AG04450 (cell line): ENCODE data around the gene INTS4. TPM values are rescaled to one million over a fixed set of nuclear protein-coding genes. Genes with fewer than 3 reads are reported as not detected.

ENCODE experiments used
- CTCF ChIA-PET: fragments of 300-600, 350-600 bp; formaldehyde crosslinking; extraction: SDS; loops from one replicate; lab custom pipeline; 2022; ENCODE audit warnings: antibody characterized with exemption, inconsistent platforms; lab: Charles Lee
- POLR2A ChIA-PET: fragments of 350-600 bp; formaldehyde crosslinking; extraction: SDS; loops from one replicate; lab custom pipeline; 2021; ENCODE audit warnings: antibody characterized with exemption, inconsistent platforms; lab: Yijun Ruan, JAX
- DNase-seq: peaks from one replicate; pipeline ENCODE4 v3.0.0-alpha.2; 2011; ENCODE audit warnings: low read depth, low spot score
- H3K27ac ChIP-seq: one replicate; pipeline ENCODE4 v1.5.1; 2012; ENCODE audit warnings: low read depth, low read length, control low read depth
- H3K27me3 ChIP-seq: one replicate; pipeline ENCODE4 v1.6.0; 2012; ENCODE audit warnings: low read length; ENCODE audit not compliant: control insufficient read depth, insufficient read depth
- H3K4me3 ChIP-seq: 2 replicates; pipeline ENCODE4 v1.5.1; 2011; ENCODE audit warnings: mild to moderate bottlenecking, low read depth, low read length, control low read depth
- H3K9me3 ChIP-seq: 2 replicates; pipeline ENCODE4 v1.5.1; 2012; ENCODE audit warnings: low read length; ENCODE audit not compliant: control insufficient read depth, insufficient read depth
- CTCF ChIP-seq: IDR thresholded peaks from 2 replicates; pipeline ENCODE4 v1.5.1; 2011; ENCODE audit warnings: low read depth, low read length, control low read depth, inconsistent platforms
- polyA plus RNA-seq: library from polyadenylated mRNA; depleted of rRNA; stranded (reverse); fragments of >200 nt; gene quantifications from 2 replicates; pipeline ENCODE4 v1.2.3, GENCODE V29; 2011

Gene INTS4
- polyA plus RNA-seq, 1 experiment: 28.4 TPM

DNA sequence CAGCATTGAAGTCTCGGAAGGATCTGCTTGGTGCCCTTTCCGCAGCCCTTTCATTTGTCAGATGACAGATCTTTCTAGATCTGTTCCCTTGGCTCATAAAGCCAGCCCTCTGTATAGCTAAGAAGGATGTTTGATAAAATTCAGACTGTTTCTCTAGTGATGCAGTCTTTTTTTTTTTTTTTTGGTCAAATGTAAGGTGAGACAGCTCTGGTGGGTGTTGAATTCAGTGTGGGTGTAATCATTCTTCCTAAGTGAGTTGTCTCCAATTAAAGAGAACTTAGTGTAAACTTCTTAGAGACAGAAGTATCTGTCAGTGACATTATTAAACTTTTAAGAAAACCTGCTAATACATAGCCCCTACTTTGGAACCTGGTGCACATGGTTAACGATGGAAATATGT lies 120.3 kb downstream of the INTS4 start:
- Histone ChIP-seq H3K4me3 (no peak overlapping the region), H3K27ac (no peak overlapping the region), H3K9me3 (no peaks in the 10 kb centered on the region), H3K27me3 (no peaks in the 10 kb centered on the region)
- ChIA-PET POLR2A (interaction anchor here (0.6 kb wide), 1 partner anchor 210 kb away, joined by 4 read pairs; no protein-coding TSS in a partner anchor), CTCF (no interaction called here)
- no peak for TF ChIP-seq CTCF
- DNase-seq: no peak

DNA sequence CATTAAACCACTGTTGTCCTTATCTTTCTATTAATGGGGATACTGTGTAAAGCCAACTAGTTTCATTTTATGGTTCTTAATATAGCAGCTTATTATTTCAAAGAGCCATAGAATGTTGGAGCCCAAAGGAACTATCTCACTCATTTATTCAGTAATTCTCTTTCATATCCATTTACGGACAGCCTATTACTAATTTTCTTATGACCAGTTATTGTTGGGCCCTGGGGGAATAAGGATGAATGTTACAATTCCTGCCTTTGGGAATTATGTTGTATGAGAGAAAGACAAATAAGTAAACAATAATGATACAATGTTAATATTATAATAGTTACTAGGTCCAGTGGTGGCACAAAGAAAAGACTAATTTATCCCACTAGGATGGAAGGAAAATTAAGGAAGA lies 121.1 kb downstream of the INTS4 start:
- H3K27me3 ChIP-seq: no peaks in the 10 kb centered on the region
- POLR2A ChIA-PET: no interaction called here
- CTCF ChIA-PET: no interaction called here
- no peak for TF ChIP-seq CTCF
- H3K9me3 ChIP-seq: no peaks in the 10 kb centered on the region
- no peak overlapping the region for H3K27ac ChIP-seq
- no peak overlapping the region for H3K4me3 ChIP-seq
- DNase-seq: no peak

DNA sequence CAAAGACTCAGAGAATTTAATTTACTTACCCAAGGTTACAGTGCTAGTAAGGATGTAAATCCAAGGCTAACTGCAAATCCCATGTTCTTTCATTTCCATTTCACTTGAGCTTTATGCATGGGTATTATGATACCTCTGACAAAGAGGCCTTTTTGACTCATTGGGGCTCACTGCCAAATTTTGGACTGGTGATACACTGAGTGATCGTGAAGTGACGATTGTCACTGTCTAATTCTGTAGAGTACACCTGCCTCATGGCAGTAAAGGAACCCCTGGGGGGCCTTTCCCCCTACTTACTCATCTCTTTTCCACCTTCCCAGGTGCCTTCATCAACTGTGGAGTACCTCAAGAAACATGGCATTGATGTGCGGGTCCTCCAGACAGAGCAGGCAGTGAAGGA lies 122.6 kb downstream of the INTS4 start:
- no peak for DNase-seq
- CTCF ChIA-PET: no interaction called here
- no peaks in the 10 kb centered on the region for H3K9me3 ChIP-seq
- TF ChIP-seq CTCF: no peak
- POLR2A ChIA-PET: no interaction called here
- no peak overlapping the region for H3K27ac ChIP-seq
- no peak overlapping the region for H3K4me3 ChIP-seq
- H3K27me3 ChIP-seq: no peaks in the 10 kb centered on the region

GRCh38 chr11:77868744-77869143 lies 125.7 kb downstream of the INTS4 start:
- no peaks in the 10 kb centered on the region for H3K27me3 ChIP-seq
- no peak for DNase-seq
- ChIA-PET CTCF (no interaction called here), POLR2A (no interaction called here)
- no peak for TF ChIP-seq CTCF
- no peak overlapping the region for H3K27ac ChIP-seq
- no peaks in the 10 kb centered on the region for H3K9me3 ChIP-seq
- H3K4me3 ChIP-seq: no peak overlapping the region

DNA sequence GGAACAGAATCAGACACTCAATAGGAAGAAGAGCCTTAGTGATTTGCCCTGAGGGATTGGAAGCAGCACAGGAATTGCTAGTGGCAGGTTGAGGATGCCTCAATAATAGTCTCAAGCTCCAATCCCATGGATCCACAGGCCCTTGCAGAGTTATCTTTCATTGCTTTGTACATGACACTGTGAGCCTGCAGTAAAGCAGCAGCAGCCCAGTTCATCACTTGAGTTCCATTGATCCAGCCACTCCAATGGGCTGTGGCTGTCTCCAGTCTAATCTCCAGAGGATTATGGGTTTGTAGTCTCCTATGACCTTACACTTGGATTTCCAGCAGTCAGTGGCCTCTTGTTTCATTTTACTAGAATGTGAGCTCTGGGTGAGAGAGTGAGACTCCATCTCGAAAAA lies 128.1 kb downstream of the INTS4 start:
- POLR2A ChIA-PET: interaction anchor here (0.7 kb wide), 1 partner anchor 213 kb away, joined by 3 read pairs; the partner anchor contains the start of gene NDUFC2
- H3K4me3 ChIP-seq: no peak overlapping the region
- H3K27ac ChIP-seq: no peak overlapping the region
- no peaks in the 10 kb centered on the region for H3K9me3 ChIP-seq
- H3K27me3 ChIP-seq: no peaks in the 10 kb centered on the region
- TF ChIP-seq CTCF: no peak
- DNase-seq: no peak
- CTCF ChIA-PET: interaction anchor here (0.6 kb wide), 1 partner anchor 137 kb away, joined by 3 read pairs; no protein-coding TSS in a partner anchor
